Heart right ventricle (tissue), 16 donors: ENCODE measurements around the gene EFCC1. TPM values are rescaled to one million over a fixed set of nuclear protein-coding genes. Genes with fewer than 3 reads are reported as not detected.
A peak's percentile ranks its signal among the peaks of the same experiment; 100 is the strongest.

Experiments used
- ATAC-seq, 8 donors: fragments of 200-7000 bp; cut with Tn5 transposase; one replicate each; pipeline ENCODE4 v1.9.1; 2020; ENCODE audit warnings: mild to moderate bottlenecking in 8 of 8, moderate library complexity in 8 of 8, moderate number of reproducible peaks in 1 of 8
- DNase-seq, 2 donors: peaks; one replicate each; pipeline ENCODE4 v3.0.0-alpha.2; 2020
- H3K27ac ChIP-seq, 10 donors: fragments of 200-600 bp; sonication (generic) in 2 of 10; one replicate each; pipeline versions ENCODE4 v1.5.0 to v1.8.0; 2020 to 2022; ENCODE audit warnings: mild to moderate bottlenecking in 3 of 10
- H3K27me3 ChIP-seq, 7 donors: fragments of 200-600 bp; one replicate each; pipeline ENCODE4 v1.8.0; 2021 to 2022; ENCODE audit warnings: mild to moderate bottlenecking in 2 of 7
- H3K36me3 ChIP-seq, 9 donors: fragments of 200-600 bp; sonication (generic) in 1 of 9; one replicate each; pipeline versions ENCODE4 v1.5.0 to v1.8.0; 2020 to 2022; ENCODE audit warnings: mild to moderate bottlenecking in 2 of 9
- H3K4me1 ChIP-seq, 9 donors: fragments of 200-600 bp; sonication (generic) in 1 of 9; one replicate each; pipeline versions ENCODE4 v1.5.0 to v1.8.0; 2020 to 2022; ENCODE audit warnings: mild to moderate bottlenecking in 4 of 9
- H3K4me3 ChIP-seq, 10 donors: fragments of 200-600 bp; sonication (generic) in 2 of 10; one replicate each; pipeline versions ENCODE4 v1.5.0 to v1.8.0; 2020 to 2022; ENCODE audit warnings: mild to moderate bottlenecking in 7 of 10, moderate library complexity in 2 of 10
- H3K9me3 ChIP-seq, 11 donors: fragments of 200-600 bp in 10 of 11; sonication (generic) in 2 of 11; one replicate each; pipeline versions ENCODE4 v1.5.0 to v1.8.0; 2013 to 2022; ENCODE audit warnings: mild to moderate bottlenecking in 2 of 11, control low read depth in 1 of 11, moderate library complexity in 1 of 11
- WGBS, 2 donors: extraction: QIAGEN DNeasy Blood & Tissue Kit; methylation state at CpG; one replicate each; pipeline ENCODE4 v1.1.7; 2013; ENCODE audit warnings: inconsistent platforms in 1 of 2; 5-methylcytosine and 5-hydroxymethylcytosine counted together
- intact Hi-C, 10 donors: fragments of 100-400 bp; cut with DNase I; formaldehyde crosslinking; loops; one replicate each; pipeline versions ENCODE4 v1.11.1 to v1.14.2; 2022
- polyA plus RNA-seq, 2 donors: library from polyadenylated mRNA; stranded (reverse); fragments of 200-250 nt; gene quantifications; one replicate each; pipeline ENCODE4 v1.2.3, GENCODE V29; 2013
- total RNA-seq, 10 donors: library from RNA; stranded (reverse); fragmentation: NEBNext Ultra II Directional in 3 of 10; extraction: Animal tissue kit (Norgen Biotek cat#: 25700) in 3 of 10; gene quantifications; one replicate each; pipeline versions ENCODE4 v1.2.1 to v1.2.4, GENCODE V29; 2021 to 2023
- TF ChIP-seq, protein P1 (sequence below), 9 donors: fragments of 200-600 bp; sonication (generic) in 2 of 9; IDR thresholded peaks; one replicate each; pipeline versions ENCODE4 v1.5.0 to v1.8.0; 2021 to 2022; ENCODE audit warnings: antibody characterized with exemption in 9 of 9, mild to moderate bottlenecking in 5 of 9, moderate library complexity in 1 of 9
- donor health status: Arrhythmogenic right ventricular cardiomyopathy.
- donor health status: ischemic (EF 13 %, LVEDD 7.1; RV severe dilation, severe dysfunction).
- donor health status: healthy with polysubstance abuse.
- donor health status: DM: no; HTN: yes; CAD: no.
- donor health status: DM: no; HTN: no; CAD: no.
- donor health status: ischemic (EF 25% LVEDD 6.9; RV normal size, moderate dysfunction).
- donor health status: ischemic (EF 25% LVEDD 5.7; RV mildly dilated, moderate dysfunction).
- donor health status: healthy.
- donor health status: DM: yes; HTN: yes; CAD: no.
- donor health status: Ischemic cardiomyopathy.
- donor health status: ischemic (EF 35%, LVEDD 5.7; RV mildly dilated, moderate dysfunction).
- donor health status: nonischemic (EF 11% LVEDD 7.7; RV severe dilation, severe dysfunction).
- donor health status: DM: yes; HTN: yes; CAD: no.
- donor health status: PGD.
- donor health status: ischemic (EF 29% LVEDD 5.4; RV normal size, mild dysfunction).
- donor health status: nonischemic (EF 23%, LVEDD 6.1; RV moderate dilation, normal function).

The EFCC1 gene
- total and polyA plus RNA-seq, 12 donors: 1.0 to 3.3 (median 2.1) TPM

DNA sequence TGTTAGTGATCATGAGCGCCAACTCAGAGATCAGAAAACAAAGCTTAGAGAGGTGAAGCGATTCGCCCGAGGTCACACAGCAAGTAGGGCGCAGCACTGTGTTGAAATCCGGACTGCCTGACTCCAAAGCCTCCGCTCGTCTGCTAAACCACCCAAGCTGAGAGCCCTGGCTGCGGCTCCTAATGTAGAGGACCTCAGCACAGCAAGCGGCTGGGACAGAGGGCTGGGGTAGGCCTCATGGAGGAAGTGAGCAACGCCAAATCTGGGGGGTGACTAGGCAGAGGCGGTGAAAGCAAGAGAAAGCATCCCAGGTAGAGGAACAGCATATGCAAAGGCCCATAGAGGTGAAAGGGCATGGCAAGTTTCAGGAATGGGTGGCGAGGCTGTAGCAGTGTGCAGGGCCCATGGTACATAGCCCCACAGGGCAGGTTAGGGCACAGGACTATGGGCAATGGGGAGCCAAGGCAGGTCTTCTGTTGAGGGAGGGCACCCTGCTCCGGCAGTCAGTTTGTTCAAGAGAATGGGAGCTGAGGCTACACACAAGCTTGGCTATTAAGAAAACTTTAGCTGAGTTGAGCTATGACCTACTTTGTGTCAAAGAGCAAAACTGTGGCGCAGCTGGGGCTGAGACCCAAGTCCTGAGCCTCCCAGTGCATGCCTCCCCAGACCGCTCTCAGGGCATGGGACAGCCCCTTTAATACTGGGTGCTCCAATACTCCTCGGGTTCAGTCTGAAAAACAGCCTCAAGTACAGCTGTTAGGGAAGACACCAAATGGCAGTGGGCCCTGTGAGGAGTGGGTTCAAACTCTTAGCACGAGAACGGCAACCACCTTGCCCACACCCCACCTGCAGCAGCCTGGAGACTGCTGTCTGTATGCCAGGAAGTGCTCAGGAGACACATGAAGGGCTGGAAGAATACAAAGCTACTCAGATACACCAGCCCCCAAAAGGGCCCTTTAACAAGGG lies 6.2 kb upstream of the EFCC1 start:
- Histone ChIP-seq H3K4me3 (peak overlapping the region in 4 of 10 donors; percentile 51 to 57 (median 53)), H3K4me1 (peaks cover 0 to 20% (median 13%) of the 10 kb centered on the region in 9 donors), H3K9me3 (no peaks in the 10 kb centered on the region), H3K27me3 (peaks cover 0 to 19% (median 0%) of the 10 kb centered on the region in 7 donors), H3K36me3 (no peaks in the 10 kb centered on the region), H3K27ac (no peak overlapping the region)
- no peak for ATAC-seq
- TF ChIP-seq, protein P1, sequence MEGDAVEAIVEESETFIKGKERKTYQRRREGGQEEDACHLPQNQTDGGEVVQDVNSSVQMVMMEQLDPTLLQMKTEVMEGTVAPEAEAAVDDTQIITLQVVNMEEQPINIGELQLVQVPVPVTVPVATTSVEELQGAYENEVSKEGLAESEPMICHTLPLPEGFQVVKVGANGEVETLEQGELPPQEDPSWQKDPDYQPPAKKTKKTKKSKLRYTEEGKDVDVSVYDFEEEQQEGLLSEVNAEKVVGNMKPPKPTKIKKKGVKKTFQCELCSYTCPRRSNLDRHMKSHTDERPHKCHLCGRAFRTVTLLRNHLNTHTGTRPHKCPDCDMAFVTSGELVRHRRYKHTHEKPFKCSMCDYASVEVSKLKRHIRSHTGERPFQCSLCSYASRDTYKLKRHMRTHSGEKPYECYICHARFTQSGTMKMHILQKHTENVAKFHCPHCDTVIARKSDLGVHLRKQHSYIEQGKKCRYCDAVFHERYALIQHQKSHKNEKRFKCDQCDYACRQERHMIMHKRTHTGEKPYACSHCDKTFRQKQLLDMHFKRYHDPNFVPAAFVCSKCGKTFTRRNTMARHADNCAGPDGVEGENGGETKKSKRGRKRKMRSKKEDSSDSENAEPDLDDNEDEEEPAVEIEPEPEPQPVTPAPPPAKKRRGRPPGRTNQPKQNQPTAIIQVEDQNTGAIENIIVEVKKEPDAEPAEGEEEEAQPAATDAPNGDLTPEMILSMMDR (IDR thresholded peaks at IDR 0.05): no peak
- no peak for DNase-seq
- intact Hi-C loops: loop anchor here in 1 of 10 donors (5.0 kb wide), 1 partner anchor 32 kb away; no protein-coding TSS in a partner anchor
- 84 to 85% methylated on average over 19 of the region's 19 CpGs for WGBS, 2 donors

DNA sequence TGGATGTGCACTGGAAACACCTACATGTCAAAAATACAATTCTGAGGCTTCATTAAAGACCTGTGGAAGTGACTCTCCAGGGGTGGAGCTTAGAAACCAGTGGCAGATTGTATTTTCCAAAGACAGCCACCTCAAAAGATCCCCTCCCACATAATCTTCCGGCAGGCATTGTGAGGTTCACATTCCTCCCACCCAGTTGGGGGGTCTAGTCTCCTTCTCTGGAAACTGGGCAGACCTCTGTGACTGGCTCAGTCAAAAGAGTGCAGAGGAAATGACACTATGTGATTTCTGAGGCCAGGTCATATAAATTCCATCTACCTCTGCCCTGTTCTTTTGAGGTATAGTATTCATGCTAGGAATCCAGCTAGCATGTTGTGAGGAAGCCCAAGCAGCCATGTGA lies 5.4 kb upstream of the EFCC1 start:
- Histone ChIP-seq H3K4me1 (peaks cover 0 to 26% (median 14%) of the 10 kb centered on the region in 9 donors), H3K27ac (no peak overlapping the region), H3K9me3 (no peaks in the 10 kb centered on the region), H3K27me3 (peaks cover 0 to 28% (median 2%) of the 10 kb centered on the region in 7 donors), H3K4me3 (no peak overlapping the region), H3K36me3 (no peaks in the 10 kb centered on the region)
- 88 to 98% methylated on average over 1 of the region's 1 CpG for whole genome bisulfite sequencing, 2 donors
- TF ChIP-seq, protein P1 (IDR thresholded peaks at IDR 0.05): no peak
- intact Hi-C loops: no loop called here
- ATAC-seq: no peak
- no peak for DNase-seq

DNA sequence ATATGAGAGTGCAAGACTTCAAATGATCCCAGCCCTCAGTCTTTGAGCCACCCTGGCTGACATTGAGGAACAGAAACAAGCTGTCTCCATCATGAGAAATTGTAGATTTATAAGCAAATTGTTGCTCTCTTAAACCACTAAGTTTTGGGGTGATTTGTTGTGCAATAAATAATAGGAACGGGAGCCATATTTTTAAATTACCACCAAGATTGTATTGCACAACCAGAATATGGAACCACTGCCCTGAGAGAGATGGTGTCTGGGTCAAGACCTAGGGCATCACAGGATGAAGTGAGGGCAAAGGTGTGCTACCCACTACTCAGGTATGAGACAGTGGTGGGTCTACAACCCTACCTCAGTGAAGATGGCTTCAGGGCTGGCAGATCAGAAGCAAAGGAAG lies 4.9 kb upstream of the EFCC1 start:
- Histone ChIP-seq H3K4me1 (peaks cover 0 to 31% (median 18%) of the 10 kb centered on the region in 9 donors), H3K9me3 (no peaks in the 10 kb centered on the region), H3K36me3 (no peaks in the 10 kb centered on the region), H3K4me3 (no peak overlapping the region), H3K27me3 (peaks cover 0 to 33% (median 7%) of the 10 kb centered on the region in 7 donors), H3K27ac (no peak overlapping the region)
- no peak for ATAC-seq
- WGBS, 2 donors: 82 to 94% methylated on average over 1 of the region's 1 CpG
- TF ChIP-seq, protein P1 (IDR thresholded peaks at IDR 0.05): no peak
- DNase-seq: no peak
- intact Hi-C loops: no loop called here

DNA sequence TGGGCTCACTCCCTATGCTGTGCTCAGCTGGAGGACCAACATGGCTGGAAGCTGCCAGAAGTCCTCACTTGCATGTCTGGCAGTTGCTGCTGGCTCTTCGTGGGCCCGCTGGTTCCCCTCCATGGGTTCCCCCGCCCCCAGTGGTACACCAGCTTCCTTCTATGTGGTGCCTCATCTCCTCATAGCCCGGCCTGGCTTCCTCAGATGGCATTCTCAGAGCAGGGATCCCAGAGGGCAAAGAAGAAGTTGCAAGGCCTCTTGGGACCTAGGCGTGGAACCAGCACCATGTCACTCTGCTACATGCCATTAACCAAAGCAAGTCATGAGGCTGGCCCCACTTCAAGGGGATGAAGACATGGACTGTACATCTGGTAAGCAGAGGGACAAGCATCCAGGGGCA lies 4.4 kb upstream of the EFCC1 start:
- TF ChIP-seq, protein P1 (IDR thresholded peaks at IDR 0.05): no peak
- Histone ChIP-seq H3K27ac (no peak overlapping the region), H3K9me3 (no peaks in the 10 kb centered on the region), H3K27me3 (peaks cover 0 to 38% (median 12%) of the 10 kb centered on the region in 7 donors), H3K36me3 (no peaks in the 10 kb centered on the region), H3K4me3 (no peak overlapping the region), H3K4me1 (peaks cover 0 to 36% (median 21%) of the 10 kb centered on the region in 9 donors)
- intact Hi-C loops: no loop called here
- 91 to 96% methylated on average over 5 of the region's 5 CpGs for WGBS, 2 donors
- ATAC-seq (no peak), DNase-seq (no peak)
